Gastroesophageal sphincter (tissue), 3 donors: ENCODE results near the gene NCF2.

Experiments used
- CTCF ChIP-seq, 4 experiments: fragments of 200-600 bp in 2 of 4; fragments of 450-650 bp in 2 of 4; sonication (generic) in 1 of 4; IDR thresholded peaks; one replicate each; pipeline ENCODE4 v1.5.1; 2017 to 2019; ENCODE audit warnings: antibody characterized with exemption in 4 of 4, mild to moderate bottlenecking in 2 of 4, moderate library complexity in 2 of 4
- EP300 ChIP-seq: sonication (generic); formaldehyde crosslinking; IDR thresholded peaks from one replicate; pipeline ENCODE4 v1.6.1; 2017; ENCODE audit warnings: antibody characterized with exemption, mild to moderate bottlenecking
- POLR2A ChIP-seq, 2 donors: fragments of 450-650 bp; IDR thresholded peaks; one replicate each; pipeline ENCODE4 v1.6.1; 2017; ENCODE audit warnings: antibody characterized with exemption in 2 of 2, mild to moderate bottlenecking in 2 of 2, moderate library complexity in 1 of 2
- POLR2AphosphoS5 ChIP-seq: sonication (generic); formaldehyde crosslinking; IDR thresholded peaks from one replicate; pipeline ENCODE4 v1.6.1; 2017; ENCODE audit warnings: antibody characterized with exemption

GRCh38 chr1:183636783-183637182 lies 46.5 kb upstream of the NCF2 start:
- TF ChIP-seq POLR2A (IDR thresholded peaks at IDR 0.05) (no peak), CTCF (IDR thresholded peaks at IDR 0.05) (no peak), POLR2AphosphoS5 (no peak), EP300 (no peak)
